Caco-2 (cell line): Measurements from ENCODE around the gene GALNT15. TPM values are rescaled to one million over a fixed set of nuclear protein-coding genes. Genes with fewer than 3 reads are reported as not detected.

Source experiments
- BruUV-seq: library from RNA; stranded (reverse); fragments of 400-500 nt; replicated peaks from 2 replicates; lab custom pipeline; 2021; lab: Mats Ljungman, UMichigan
- CTCF ChIA-PET: fragments of 300-600 bp; sonication (Branson Sonifier 250); formaldehyde crosslinking; loops from one replicate; lab custom pipeline; 2022; ENCODE audit warnings: antibody characterized with exemption; lab: Charles Lee
- POLR2A ChIA-PET: fragments of 300-600 bp; sonication (Branson Sonifier 250); formaldehyde crosslinking; loops from one replicate; lab custom pipeline; 2022; ENCODE audit warnings: antibody characterized with exemption; lab: Charles Lee
- DNase-seq, 2 experiments: peaks; one replicate each; pipeline versions ENCODE4 v3.0.0 to v3.0.0-alpha.2; 2020 to 2022
- H3K27me3 ChIP-seq: replicated peaks from 2 replicates; pipeline ENCODE4 v1.6.0; 2011; ENCODE audit warnings: low read length; ENCODE audit not compliant: control insufficient read depth, insufficient read depth
- H3K36me3 ChIP-seq: 2 replicates; pipeline ENCODE4 v1.5.1; 2011; ENCODE audit warnings: low read length; ENCODE audit not compliant: control insufficient read depth, insufficient read depth
- H3K4me1 ChIP-seq: fragments of 250-450 bp; sonication (Bioruptor Pico); 2 replicates; pipeline ENCODE4 v1.5.1; 2020; ENCODE audit warnings: mild to moderate bottlenecking
- H3K4me3 ChIP-seq: 2 replicates; pipeline ENCODE4 v1.5.1; 2011; ENCODE audit warnings: low read depth, mild to moderate bottlenecking, control low read depth, low read length
- H3K9me3 ChIP-seq: fragments of 250-450 bp; sonication (Bioruptor Pico); 2 replicates; pipeline ENCODE4 v1.5.1; 2020; ENCODE audit warnings: mild to moderate bottlenecking, moderate library complexity
- H3K27ac Mint-ChIP-seq: one replicate; pipeline ENCODE4 v1.8.0; 2022; ENCODE audit warnings: mixed read lengths; ENCODE audit not compliant: unreplicated experiment
- H3K27me3 Mint-ChIP-seq: one replicate; pipeline ENCODE4 v1.8.0; 2022; ENCODE audit warnings: mixed read lengths; ENCODE audit not compliant: insufficient read depth, unreplicated experiment
- H3K36me3 Mint-ChIP-seq: one replicate; pipeline ENCODE4 v1.8.0; 2022; ENCODE audit warnings: mild to moderate bottlenecking, mixed read lengths; ENCODE audit not compliant: insufficient read depth, unreplicated experiment
- H3K4me1 Mint-ChIP-seq: one replicate; pipeline ENCODE4 v1.8.0; 2022; ENCODE audit warnings: low read depth, mixed read lengths; ENCODE audit not compliant: unreplicated experiment
- H3K4me3 Mint-ChIP-seq: one replicate; pipeline ENCODE4 v1.8.0; 2022; ENCODE audit warnings: mild to moderate bottlenecking, moderate library complexity, mixed read lengths; ENCODE audit not compliant: unreplicated experiment
- H3K9me3 Mint-ChIP-seq: one replicate; pipeline ENCODE4 v1.8.0; 2022; ENCODE audit warnings: mixed read lengths; ENCODE audit not compliant: unreplicated experiment
- intact Hi-C: fragments of 100-400 bp; cut with micrococcal nuclease; formaldehyde crosslinking; loops from one replicate; pipeline ENCODE4 v1.10.0; 2022; ENCODE audit not compliant: unreplicated experiment
- total RNA-seq: library from RNA; stranded (reverse); gene quantifications from 2 replicates; pipeline ENCODE4 v1.2.3, GENCODE V29; 2022
- TF ChIP-seq, protein P1 (sequence below), 2 experiments: fragments of 200-600 bp in 1 of 2; IDR thresholded peaks; 1 replicate in 1 of 2; 2 replicates in 1 of 2; pipeline versions ENCODE4 v1.5.1 to v1.8.0; 2011 to 2022; ENCODE audit warnings: antibody characterized with exemption in 1 of 2, control low read depth in 1 of 2, inconsistent platforms in 1 of 2, low read depth in 1 of 2, low read length in 1 of 2, mild to moderate bottlenecking in 1 of 2, moderate library complexity in 1 of 2; ENCODE audit not compliant: insufficient read depth in 1 of 2, severe bottlenecking in 1 of 2, unreplicated experiment in 1 of 2

Gene GALNT15
- total RNA-seq, 1 experiment from 2014 or later = not detected

DNA sequence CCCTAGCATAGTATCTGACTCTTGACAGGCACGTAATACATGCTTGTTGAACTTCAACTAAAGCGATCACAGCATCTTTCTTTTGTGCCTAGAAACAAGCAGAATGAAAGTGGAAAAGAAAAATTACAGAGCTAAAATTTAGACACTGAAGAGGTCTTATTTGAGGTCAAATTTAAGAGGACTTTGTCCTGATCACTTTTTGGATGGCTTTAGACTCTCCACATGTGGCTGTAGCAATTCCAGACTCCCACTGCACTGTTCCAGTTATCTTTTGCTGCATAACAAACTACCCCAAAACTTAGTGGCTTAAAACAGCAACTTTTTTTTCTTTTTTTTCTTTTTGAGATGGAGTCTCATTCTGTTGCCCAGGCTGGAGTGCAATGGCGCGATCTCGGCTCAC, 66.7 kb downstream of the GALNT15 start:
- ChIA-PET CTCF (no interaction called here), POLR2A (no interaction called here)
- no peak for DNase-seq
- H3K27ac Mint-ChIP-seq = no peak overlapping the region
- no peaks in the 10 kb centered on the region for H3K4me1 Mint-ChIP-seq
- TF ChIP-seq, protein P1, sequence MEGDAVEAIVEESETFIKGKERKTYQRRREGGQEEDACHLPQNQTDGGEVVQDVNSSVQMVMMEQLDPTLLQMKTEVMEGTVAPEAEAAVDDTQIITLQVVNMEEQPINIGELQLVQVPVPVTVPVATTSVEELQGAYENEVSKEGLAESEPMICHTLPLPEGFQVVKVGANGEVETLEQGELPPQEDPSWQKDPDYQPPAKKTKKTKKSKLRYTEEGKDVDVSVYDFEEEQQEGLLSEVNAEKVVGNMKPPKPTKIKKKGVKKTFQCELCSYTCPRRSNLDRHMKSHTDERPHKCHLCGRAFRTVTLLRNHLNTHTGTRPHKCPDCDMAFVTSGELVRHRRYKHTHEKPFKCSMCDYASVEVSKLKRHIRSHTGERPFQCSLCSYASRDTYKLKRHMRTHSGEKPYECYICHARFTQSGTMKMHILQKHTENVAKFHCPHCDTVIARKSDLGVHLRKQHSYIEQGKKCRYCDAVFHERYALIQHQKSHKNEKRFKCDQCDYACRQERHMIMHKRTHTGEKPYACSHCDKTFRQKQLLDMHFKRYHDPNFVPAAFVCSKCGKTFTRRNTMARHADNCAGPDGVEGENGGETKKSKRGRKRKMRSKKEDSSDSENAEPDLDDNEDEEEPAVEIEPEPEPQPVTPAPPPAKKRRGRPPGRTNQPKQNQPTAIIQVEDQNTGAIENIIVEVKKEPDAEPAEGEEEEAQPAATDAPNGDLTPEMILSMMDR (IDR thresholded peaks at IDR 0.05; ENCODE audit: insufficient read depth in 1 of 2, low read depth in 1 of 2, low read length in 1 of 2, severe bottlenecking in 1 of 2, unreplicated experiment in 1 of 2) = no peak
- H3K36me3 Mint-ChIP-seq = no peaks in the 10 kb centered on the region
- no peak overlapping the region for H3K4me3 Mint-ChIP-seq
- peaks cover 6% of the 10 kb centered on the region for H3K27me3 Mint-ChIP-seq
- BruUV-seq = no TSS peak
- no peaks in the 10 kb centered on the region for H3K9me3 ChIP-seq
- H3K27me3 ChIP-seq = no peaks in the 10 kb centered on the region
- H3K4me3 ChIP-seq = no peak overlapping the region
- no peaks in the 10 kb centered on the region for H3K9me3 Mint-ChIP-seq
- intact Hi-C loops = no loop called here
- H3K4me1 ChIP-seq = no peaks in the 10 kb centered on the region
- H3K36me3 ChIP-seq = no peaks in the 10 kb centered on the region

- Histone ChIP-seq H3K27me3 (no peaks in the 10 kb centered on the region), H3K9me3 (no peaks in the 10 kb centered on the region), H3K4me1 (peaks cover 4% of the 10 kb centered on the region; the same call in 1 of the 2 replicates), H3K4me3 (no peak overlapping the region), H3K36me3 (no peaks in the 10 kb centered on the region)
- H3K4me3 Mint-ChIP-seq = no peak overlapping the region
- H3K27ac Mint-ChIP-seq = no peak overlapping the region
- no peaks in the 10 kb centered on the region for H3K36me3 Mint-ChIP-seq
- intact Hi-C loops = no loop called here
- peaks cover 6% of the 10 kb centered on the region for H3K27me3 Mint-ChIP-seq
- no peaks in the 10 kb centered on the region for H3K4me1 Mint-ChIP-seq
- no peaks in the 10 kb centered on the region for H3K9me3 Mint-ChIP-seq
- DNase-seq = no peak
- TF ChIP-seq, protein P1 (IDR thresholded peaks at IDR 0.05; ENCODE audit: insufficient read depth in 1 of 2, low read depth in 1 of 2, low read length in 1 of 2, severe bottlenecking in 1 of 2, unreplicated experiment in 1 of 2) = no peak
- ChIA-PET CTCF (no interaction called here), POLR2A (no interaction called here)
- BruUV-seq = no TSS peak
These were observed 67.7 kb downstream of the GALNT15 start for GRCh38 chr3:16242177-16242576.

DNA sequence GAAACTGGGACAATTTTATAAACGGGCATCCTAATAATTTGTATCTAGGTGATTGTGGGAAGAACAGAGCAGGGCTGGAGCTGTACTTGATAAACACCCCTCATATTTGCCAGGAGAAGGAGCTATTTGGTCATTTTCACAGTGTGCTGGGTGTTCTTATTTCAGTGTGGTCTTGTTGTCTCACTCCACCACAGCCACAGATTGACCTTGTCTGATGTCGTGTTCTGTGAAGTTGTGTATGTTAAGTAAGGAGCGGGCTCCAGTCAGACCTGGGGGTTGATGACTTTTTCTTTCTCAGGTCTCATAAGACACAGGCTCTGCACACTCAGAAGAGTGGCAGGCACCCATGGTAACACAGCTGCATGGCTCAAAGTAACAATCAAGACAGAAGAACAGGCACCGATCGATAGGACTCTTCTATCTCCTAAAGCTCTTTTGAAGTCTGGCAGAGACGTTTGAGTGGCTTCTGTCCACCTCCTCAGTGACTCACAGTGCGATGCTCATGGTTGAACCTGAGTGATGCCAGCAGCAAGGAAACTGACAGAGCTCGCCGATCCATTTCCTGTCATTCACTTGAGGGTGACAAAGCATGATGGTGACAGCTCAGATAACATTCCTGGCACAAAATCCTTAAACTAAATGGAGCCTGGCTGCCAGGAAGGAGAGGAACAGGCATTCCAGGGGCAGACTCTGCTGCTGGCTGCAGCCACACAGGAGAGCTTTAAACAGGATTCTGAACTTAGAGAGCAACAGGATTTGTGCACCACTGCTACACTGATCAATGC, 69.4 kb downstream of the GALNT15 start:
- no peak overlapping the region for H3K27ac Mint-ChIP-seq
- H3K4me3 ChIP-seq = no peak overlapping the region
- no peaks in the 10 kb centered on the region for H3K9me3 ChIP-seq
- TF ChIP-seq, protein P1 (IDR thresholded peaks at IDR 0.05; ENCODE audit: insufficient read depth in 1 of 2, low read depth in 1 of 2, low read length in 1 of 2, severe bottlenecking in 1 of 2, unreplicated experiment in 1 of 2) = no peak
- no TSS peak for BruUV-seq
- H3K4me1 ChIP-seq = peaks cover 10% of the 10 kb centered on the region; the same call in 1 of the 2 replicates
- intact Hi-C loops = no loop called here
- no peaks in the 10 kb centered on the region for H3K36me3 Mint-ChIP-seq
- no peaks in the 10 kb centered on the region for H3K27me3 ChIP-seq
- H3K27me3 Mint-ChIP-seq = peaks cover 6% of the 10 kb centered on the region
- H3K9me3 Mint-ChIP-seq = no peaks in the 10 kb centered on the region
- CTCF ChIA-PET = interaction anchor here (1.2 kb wide), 1 partner anchor 65 kb away, joined by 4 read pairs; no protein-coding TSS in a partner anchor
- no peak overlapping the region for H3K4me3 Mint-ChIP-seq
- H3K4me1 Mint-ChIP-seq = no peaks in the 10 kb centered on the region
- POLR2A ChIA-PET = no interaction called here
- DNase-seq = no peak
- H3K36me3 ChIP-seq = no peaks in the 10 kb centered on the region
